GM19455 (cell line): Measurements from ENCODE around the gene TIMM17B.
"Not testable (repeated sequence)": the region's sequence is repeated elsewhere in the genome, so short reads cannot be mapped to it uniquely, and the experiment has no call there.

ENCODE experiments used
- ATAC-seq: cut with Tn5 transposase; IDR thresholded peaks from one replicate; pipeline ENCODE4 v1.9.1; 2021; ENCODE audit not compliant: unreplicated experiment

The TIMM17B gene

GRCh38 chrX:48897157-48897624, 377 bp downstream of the TIMM17B start:
- no peak for ATAC-seq

- ATAC-seq = no peak
These were observed 957 bp downstream of the TIMM17B start for GRCh38 chrX:48896611-48897011.

- ATAC-seq = no peak
These were observed 2.7 kb downstream of the TIMM17B start for GRCh38 chrX:48894891-48895290.

GRCh38 chrX:48893556-48894348, 3.8 kb downstream of the TIMM17B start:
- no peak for ATAC-seq

GRCh38 chrX:48892896-48893295, 4.7 kb downstream of the TIMM17B start:
- no peak for ATAC-seq

GRCh38 chrX:48891402-48892288, 5.9 kb downstream of the TIMM17B start:
- peak; percentile 81 for ATAC-seq

- ATAC-seq = peak; percentile 49
These were observed 6.6 kb downstream of the TIMM17B start for GRCh38 chrX:48890934-48891401.

GRCh38 chrX:48890296-48890925, 7.2 kb downstream of the TIMM17B start:
- ATAC-seq = no peak

- not testable (repeated sequence) for ATAC-seq
These were observed 11.0 kb downstream of the TIMM17B start for GRCh38 chrX:48886586-48886985.

- ATAC-seq = no peak
These were observed 13.8 kb downstream of the TIMM17B start for GRCh38 chrX:48883729-48884128.

GRCh38 chrX:48876944-48877343, 20.6 kb downstream of the TIMM17B start:
- ATAC-seq = not testable (repeated sequence)

- not testable (repeated sequence) for ATAC-seq
These were observed 25.6 kb downstream of the TIMM17B start for GRCh38 chrX:48872017-48872416.

- no peak for ATAC-seq
These were observed 33.4 kb downstream of the TIMM17B start for GRCh38 chrX:48864210-48864609.

- ATAC-seq = no peak
These were observed 42.7 kb downstream of the TIMM17B start for GRCh38 chrX:48854898-48855297.

- not testable (repeated sequence) for ATAC-seq
These were observed 43.3 kb downstream of the TIMM17B start for GRCh38 chrX:48854121-48854804.

- not testable (repeated sequence) for ATAC-seq
These were observed 44.1 kb downstream of the TIMM17B start for GRCh38 chrX:48853494-48853893.

GRCh38 chrX:48852857-48853256, 44.7 kb downstream of the TIMM17B start:
- ATAC-seq = no peak

GRCh38 chrX:48848847-48849246, 48.7 kb downstream of the TIMM17B start:
- no peak for ATAC-seq
